Calu3 (cell line): ENCODE measurements around the gene NKAPL. TPM values are rescaled to one million over a fixed set of nuclear protein-coding genes. Genes with fewer than 3 reads are reported as not detected.

Source experiments
- BruUV-seq: library from RNA; stranded (reverse); fragments of 400-500 nt; replicated peaks from 2 replicates; lab custom pipeline; 2021; lab: Mats Ljungman, UMichigan
- CTCF ChIA-PET: fragments of 300-600 bp; sonication (Branson Sonifier 250); formaldehyde crosslinking; loops from one replicate; lab custom pipeline; 2022; ENCODE audit warnings: antibody characterized with exemption; lab: Charles Lee
- DNase-seq: peaks from one replicate; pipeline ENCODE4 v3.0.0; 2022
- H3K27ac Mint-ChIP-seq: one replicate; pipeline ENCODE4 v1.8.0; 2022; ENCODE audit warnings: mixed read lengths; ENCODE audit not compliant: unreplicated experiment
- H3K27me3 Mint-ChIP-seq: one replicate; pipeline ENCODE4 v1.8.0; 2022; ENCODE audit warnings: mixed read lengths; ENCODE audit not compliant: unreplicated experiment
- H3K36me3 Mint-ChIP-seq: one replicate; pipeline ENCODE4 v1.8.0; 2022; ENCODE audit warnings: mild to moderate bottlenecking, moderate library complexity, mixed read lengths; ENCODE audit not compliant: insufficient read depth, unreplicated experiment
- H3K4me1 Mint-ChIP-seq: one replicate; pipeline ENCODE4 v1.8.0; 2022; ENCODE audit warnings: mild to moderate bottlenecking, low read depth, mixed read lengths; ENCODE audit not compliant: unreplicated experiment
- H3K4me3 Mint-ChIP-seq: one replicate; pipeline ENCODE4 v1.8.0; 2022; ENCODE audit warnings: mild to moderate bottlenecking, low read depth, moderate library complexity, mixed read lengths; ENCODE audit not compliant: unreplicated experiment
- H3K9me3 Mint-ChIP-seq: one replicate; pipeline ENCODE4 v1.8.0; 2022; ENCODE audit warnings: low read depth, mixed read lengths; ENCODE audit not compliant: unreplicated experiment
- CTCF ChIP-seq: fragments of 200-600 bp; IDR thresholded peaks from one replicate; pipeline ENCODE4 v1.8.0; 2022; ENCODE audit warnings: antibody characterized with exemption; ENCODE audit not compliant: unreplicated experiment
- intact Hi-C: fragments of 100-400 bp; cut with micrococcal nuclease; formaldehyde crosslinking; loops from one replicate; pipeline ENCODE4 v1.10.0; 2022; ENCODE audit not compliant: unreplicated experiment
- total RNA-seq: library from RNA; stranded (reverse); gene quantifications from 2 replicates; pipeline ENCODE4 v1.2.3, GENCODE V29; 2022

Gene NKAPL
- total RNA-seq, 1 experiment from 2014 or later: not detected

- TF ChIP-seq CTCF: no peak
- no TSS peak for BruUV-seq
- H3K4me3 Mint-ChIP-seq: no peak overlapping the region
- intact Hi-C loops: loop anchor here (2.0 kb wide), 1 partner anchor 90 kb away; no protein-coding TSS in a partner anchor
- no peak for DNase-seq
- H3K27me3 Mint-ChIP-seq: peaks cover 6% of the 10 kb centered on the region
- H3K36me3 Mint-ChIP-seq: no peaks in the 10 kb centered on the region
- H3K9me3 Mint-ChIP-seq: no peaks in the 10 kb centered on the region
- CTCF ChIA-PET: interaction anchor here (0.5 to 2.9 kb wide), 8 partner anchors 14 to 365 kb away, joined by 3 to 22 read pairs (median 4); partner anchors contain the start of genes PGBD1 and ZKSCAN4
- no peaks in the 10 kb centered on the region for H3K4me1 Mint-ChIP-seq
- no peak overlapping the region for H3K27ac Mint-ChIP-seq
These were observed 7.5 kb downstream of the NKAPL start for GRCh38 chr6:28266563-28266961.

GRCh38 chr6:28266962-28267694 is 8.0 kb downstream of the NKAPL start, which contains the start of gene ZSCAN26:
Gene ZSCAN26 (plus strand): TSS chr6:28267143. CDS start chr6:28271920, 4,777 bp downstream.
- H3K4me1 Mint-ChIP-seq: no peaks in the 10 kb centered on the region
- CTCF ChIA-PET: interaction anchor here (0.5 to 2.9 kb wide), 8 partner anchors 14 to 365 kb away, joined by 3 to 22 read pairs (median 4); partner anchors contain the start of genes PGBD1 and ZKSCAN4
- H3K9me3 Mint-ChIP-seq: no peaks in the 10 kb centered on the region
- BruUV-seq: no TSS peak
- TF ChIP-seq CTCF: no peak
- H3K4me3 Mint-ChIP-seq: no peak within 1 kb of the TSS
- no peak within 1 kb of the TSS for H3K27ac Mint-ChIP-seq
- DNase-seq: peak; percentile 89
- H3K27me3 Mint-ChIP-seq: no peaks in the 10 kb centered on the region
- H3K36me3 Mint-ChIP-seq: no peaks in the 10 kb centered on the region
- intact Hi-C loops: loop anchor here (1.0 to 2.0 kb wide), 2 partner anchors 15 to 90 kb away; partner anchors contain the start of gene ZKSCAN4

DNA sequence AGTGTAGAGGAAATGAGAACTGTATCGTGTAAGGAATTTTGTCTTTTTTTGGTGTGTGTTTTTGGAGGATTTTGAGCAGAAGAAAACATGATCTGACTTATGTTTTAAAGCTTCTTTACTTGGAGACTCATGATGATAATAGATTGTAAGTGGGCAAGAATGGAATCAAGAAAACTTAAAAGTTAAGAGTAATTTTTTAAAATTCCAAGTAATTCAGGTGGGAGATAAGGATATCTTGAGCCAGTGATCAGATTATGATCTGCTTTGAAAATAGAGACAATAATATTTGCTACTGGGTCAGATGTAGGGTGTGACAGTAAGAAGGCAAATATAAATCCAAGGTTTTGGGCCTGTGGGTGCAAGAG is 8.6 kb downstream of the NKAPL start:
- CTCF ChIA-PET: interaction anchor here (1.2 to 2.9 kb wide), 4 partner anchors 14 to 88 kb away, joined by 3 to 22 read pairs (median 7); partner anchors contain the start of genes PGBD1 and ZKSCAN4
- Mint-ChIP-seq H3K4me3 (no peak overlapping the region), H3K27me3 (no peaks in the 10 kb centered on the region), H3K9me3 (no peaks in the 10 kb centered on the region), H3K27ac (no peak overlapping the region), H3K36me3 (no peaks in the 10 kb centered on the region), H3K4me1 (no peaks in the 10 kb centered on the region)
- DNase-seq: no peak
- intact Hi-C loops: loop anchor here (1.0 to 2.0 kb wide), 2 partner anchors 15 to 89 kb away; partner anchors contain the start of gene ZKSCAN4
- TF ChIP-seq CTCF: no peak
- BruUV-seq: TSS peak; percentile 63

GRCh38 chr6:28269492-28269891 is 10.4 kb downstream of the NKAPL start:
- Mint-ChIP-seq H3K27me3 (no peaks in the 10 kb centered on the region), H3K4me3 (no peak overlapping the region), H3K4me1 (no peaks in the 10 kb centered on the region), H3K9me3 (no peaks in the 10 kb centered on the region), H3K36me3 (no peaks in the 10 kb centered on the region), H3K27ac (no peak overlapping the region)
- DNase-seq: no peak
- TF ChIP-seq CTCF: no peak
- no TSS peak for BruUV-seq
- CTCF ChIA-PET: interaction anchor here (0.6 to 1.0 kb wide), 2 partner anchors 17 to 83 kb away, joined by 3 to 6 read pairs; partner anchors contain the start of gene ZKSCAN4
- intact Hi-C loops: no loop called here
